Stomach (tissue), 9 donors: Measurements from ENCODE around the gene CYP2R1. TPM values are rescaled to one million over a fixed set of nuclear protein-coding genes. Genes with fewer than 3 reads are reported as not detected.

Experiments
- DNase-seq, 2 donors: peaks; one replicate each; pipeline versions ENCODE4 v3.0.0 to v3.0.0-alpha.2; 2013 to 2019
- H3K27ac ChIP-seq, 5 donors: fragments of 200-600 bp in 4 of 5; sonication (generic) in 4 of 5; one replicate each; pipeline ENCODE4 v1.5.1; 2013 to 2019; ENCODE audit warnings: mild to moderate bottlenecking in 1 of 5, moderate library complexity in 1 of 5
- H3K27me3 ChIP-seq, 3 donors: fragments of 200-600 bp; sonication (generic); one replicate each; pipeline ENCODE4 v1.5.1; 2017 to 2019; ENCODE audit warnings: mixed run types in 1 of 3
- H3K36me3 ChIP-seq, 4 donors: fragments of 200-600 bp; sonication (generic); 1 replicate in 3 of 4; 2 replicates in 1 of 4; pipeline ENCODE4 v1.5.1; 2016 to 2019
- H3K4me1 ChIP-seq, 4 donors: fragments of 200-600 bp; sonication (generic); one replicate each; pipeline ENCODE4 v1.5.1; 2016 to 2019
- H3K4me3 ChIP-seq, 4 donors: fragments of 200-600 bp; sonication (generic) in 3 of 4; one replicate each; pipeline ENCODE4 v1.5.1; 2016 to 2019; ENCODE audit warnings: mild to moderate bottlenecking in 1 of 4
- H3K9me3 ChIP-seq, 4 donors: fragments of 200-600 bp; sonication (generic); one replicate each; pipeline ENCODE4 v1.5.1; 2016 to 2019
- EP300 ChIP-seq: sonication (generic); formaldehyde crosslinking; IDR thresholded peaks from one replicate; pipeline ENCODE4 v1.6.1; 2017; ENCODE audit warnings: antibody characterized with exemption
- POLR2A ChIP-seq, 4 donors: fragments of 450-650 bp; IDR thresholded peaks; one replicate each; pipeline ENCODE4 v1.6.1; 2016; ENCODE audit warnings: antibody characterized with exemption in 4 of 4, control low read depth in 2 of 4, mild to moderate bottlenecking in 1 of 4, moderate library complexity in 1 of 4
- POLR2AphosphoS5 ChIP-seq, 3 donors: sonication (generic); formaldehyde crosslinking; IDR thresholded peaks; one replicate each; pipeline ENCODE4 v1.6.1; 2016; ENCODE audit warnings: antibody characterized with exemption in 3 of 3
- WGBS, 5 donors: extraction: QIAGEN DNeasy Blood & Tissue Kit in 3 of 5; methylation state at CpG; one replicate each; pipeline versions ENCODE4 v1.1.5 to v1.1.7; 2013 to 2018; 5-methylcytosine and 5-hydroxymethylcytosine counted together
- intact Hi-C: fragments of 100-400 bp; cut with DNase I; formaldehyde crosslinking; loops from one replicate; pipeline ENCODE4 v1.15.1; 2023; ENCODE audit warnings: low total_unique reads
- polyA plus RNA-seq, 3 donors: library from polyadenylated mRNA; stranded (reverse); fragments of 200-250 nt; gene quantifications; one replicate each; pipeline ENCODE4 v1.2.3, GENCODE V29; 2013
- total RNA-seq, 5 donors: library from RNA; depleted of rRNA; stranded (reverse); fragments of >200 nt; gene quantifications; one replicate each; pipeline versions ENCODE4 v1.1.0 to v1.2.3, GENCODE V29; 2014 to 2016
- TF ChIP-seq, protein P1 (sequence below), 7 experiments: fragments of 450-650 bp in 4 of 7; fragments of 200-600 bp in 3 of 7; sonication (generic) in 3 of 7; IDR thresholded peaks; one replicate each; pipeline ENCODE4 v1.5.1; 2016 to 2019; ENCODE audit warnings: antibody characterized with exemption in 7 of 7, control low read depth in 2 of 7, mild to moderate bottlenecking in 1 of 7
- donor health status: healthy with polysubstance abuse.
- donor health status: Bipolar disorder and iron deficiency.
- donor health status: healthy.

Gene CYP2R1
- total and polyA plus RNA-seq, 8 donors, result 23.2 to 129 (median 35.7) TPM

DNA sequence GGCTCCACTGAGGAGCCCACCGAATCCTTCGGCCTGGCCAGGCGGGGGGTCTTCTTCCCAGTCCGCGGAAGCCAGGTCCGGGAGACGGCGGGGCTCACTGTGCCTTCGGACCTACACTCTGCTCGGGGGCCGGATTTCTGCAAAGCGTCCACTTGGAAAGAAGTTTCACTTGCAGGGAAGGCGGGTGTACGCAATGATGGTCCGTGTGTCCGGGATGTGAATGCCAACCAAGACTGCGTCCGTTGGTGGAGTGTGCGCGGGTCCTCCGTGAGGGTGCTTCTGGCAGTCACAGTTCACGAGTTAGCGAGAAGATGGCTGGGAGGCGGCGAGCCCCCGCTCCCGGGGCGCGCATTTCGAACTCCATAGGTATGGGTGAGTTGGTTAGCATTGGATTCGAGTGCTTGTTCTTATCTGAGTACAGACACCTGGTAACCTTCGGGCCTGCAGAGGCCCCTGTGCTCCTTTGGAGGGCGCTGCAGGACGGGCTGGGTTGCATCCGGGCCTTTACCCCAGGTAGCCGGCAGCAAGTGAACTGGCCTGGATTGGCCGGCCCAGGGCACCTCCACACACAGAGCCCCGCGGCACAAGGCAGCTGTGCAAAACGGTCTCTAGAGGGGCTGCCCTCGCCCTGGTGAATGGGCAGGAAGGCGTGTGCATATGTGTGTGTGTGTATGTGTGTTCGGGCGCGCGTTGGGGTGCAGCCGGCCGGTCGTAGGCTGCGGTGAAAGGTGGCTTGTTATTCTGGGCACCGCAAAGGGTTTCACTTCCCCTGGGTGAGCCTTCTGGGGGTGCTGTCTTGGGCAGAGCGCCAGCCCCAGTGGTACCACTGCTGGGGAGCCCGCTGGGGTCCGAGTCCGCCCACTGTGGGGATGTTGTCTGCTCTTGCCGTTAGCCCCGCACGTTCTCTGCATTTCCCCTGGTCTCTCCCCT, 13.3 kb upstream of the CYP2R1 start:
- TF ChIP-seq, protein P1, sequence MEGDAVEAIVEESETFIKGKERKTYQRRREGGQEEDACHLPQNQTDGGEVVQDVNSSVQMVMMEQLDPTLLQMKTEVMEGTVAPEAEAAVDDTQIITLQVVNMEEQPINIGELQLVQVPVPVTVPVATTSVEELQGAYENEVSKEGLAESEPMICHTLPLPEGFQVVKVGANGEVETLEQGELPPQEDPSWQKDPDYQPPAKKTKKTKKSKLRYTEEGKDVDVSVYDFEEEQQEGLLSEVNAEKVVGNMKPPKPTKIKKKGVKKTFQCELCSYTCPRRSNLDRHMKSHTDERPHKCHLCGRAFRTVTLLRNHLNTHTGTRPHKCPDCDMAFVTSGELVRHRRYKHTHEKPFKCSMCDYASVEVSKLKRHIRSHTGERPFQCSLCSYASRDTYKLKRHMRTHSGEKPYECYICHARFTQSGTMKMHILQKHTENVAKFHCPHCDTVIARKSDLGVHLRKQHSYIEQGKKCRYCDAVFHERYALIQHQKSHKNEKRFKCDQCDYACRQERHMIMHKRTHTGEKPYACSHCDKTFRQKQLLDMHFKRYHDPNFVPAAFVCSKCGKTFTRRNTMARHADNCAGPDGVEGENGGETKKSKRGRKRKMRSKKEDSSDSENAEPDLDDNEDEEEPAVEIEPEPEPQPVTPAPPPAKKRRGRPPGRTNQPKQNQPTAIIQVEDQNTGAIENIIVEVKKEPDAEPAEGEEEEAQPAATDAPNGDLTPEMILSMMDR (IDR thresholded peaks at IDR 0.05), result peak in 1 of 7 experiments; percentile 47
- no peak for TF ChIP-seq EP300
- DNase-seq, result peak; percentile 43 to 86
- Histone ChIP-seq H3K36me3 (no peaks in the 10 kb centered on the region), H3K4me1 (peaks cover 10 to 31% (median 25%) of the 10 kb centered on the region in 4 donors), H3K27ac (peak overlapping the region in 4 of 5 donors; percentile 2 to 67 (median 33)), H3K9me3 (no peaks in the 10 kb centered on the region), H3K27me3 (no peaks in the 10 kb centered on the region), H3K4me3 (peak overlapping the region; percentile 54 to 61 (median 56))
- WGBS, 5 donors, result 11 to 29% (median 22%) methylated on average over 31 to 58 of the region's 58 CpGs
- intact Hi-C loops, result loop anchor here (10.0 kb wide), 2 partner anchors 111 to 361 kb away; no protein-coding TSS in a partner anchor

DNA sequence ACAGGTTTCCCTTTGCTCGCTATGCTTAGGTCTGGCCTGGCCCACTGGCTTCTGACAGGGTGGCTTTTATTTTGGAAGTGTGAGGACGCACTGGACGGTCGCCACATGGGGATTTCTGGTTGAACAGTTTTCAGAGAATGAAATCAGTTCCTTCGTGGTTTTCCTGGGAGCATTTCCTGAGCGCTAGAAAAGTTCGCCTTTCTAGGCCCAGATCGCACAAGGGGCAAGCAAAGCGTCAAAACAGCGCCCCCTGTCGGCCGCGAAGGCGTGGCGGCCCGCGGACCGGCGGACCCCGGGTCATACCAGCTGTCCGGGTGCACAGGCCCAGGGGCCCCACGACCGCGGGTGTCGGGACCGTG, 12.7 kb upstream of the CYP2R1 start:
- WGBS, 5 donors, result 7 to 26% (median 10%) methylated on average over 6 to 26 of the region's 26 CpGs
- peaks cover 10 to 31% (median 25%) of the 10 kb centered on the region in 4 donors for H3K4me1 ChIP-seq
- peak overlapping the region in 3 of 5 donors; percentile 17 to 67 (median 49) for H3K27ac ChIP-seq
- intact Hi-C loops, result loop anchor here (10.0 kb wide), 2 partner anchors 110 to 360 kb away; no protein-coding TSS in a partner anchor
- DNase-seq, result peak; percentile 78 to 91
- peak overlapping the region; percentile 54 to 61 (median 56) for H3K4me3 ChIP-seq
- H3K9me3 ChIP-seq, result no peaks in the 10 kb centered on the region
- no peaks in the 10 kb centered on the region for H3K27me3 ChIP-seq
- H3K36me3 ChIP-seq, result no peaks in the 10 kb centered on the region
- TF ChIP-seq POLR2A (IDR thresholded peaks at IDR 0.05) (no peak), POLR2AphosphoS5 (IDR thresholded peaks at IDR 0.05) (peak in 1 of 3 donors; percentile 10), EP300 (no peak)
- TF ChIP-seq, protein P1 (IDR thresholded peaks at IDR 0.05), result peak in 5 of 7 experiments; percentile 76 to 93 (median 88)

DNA sequence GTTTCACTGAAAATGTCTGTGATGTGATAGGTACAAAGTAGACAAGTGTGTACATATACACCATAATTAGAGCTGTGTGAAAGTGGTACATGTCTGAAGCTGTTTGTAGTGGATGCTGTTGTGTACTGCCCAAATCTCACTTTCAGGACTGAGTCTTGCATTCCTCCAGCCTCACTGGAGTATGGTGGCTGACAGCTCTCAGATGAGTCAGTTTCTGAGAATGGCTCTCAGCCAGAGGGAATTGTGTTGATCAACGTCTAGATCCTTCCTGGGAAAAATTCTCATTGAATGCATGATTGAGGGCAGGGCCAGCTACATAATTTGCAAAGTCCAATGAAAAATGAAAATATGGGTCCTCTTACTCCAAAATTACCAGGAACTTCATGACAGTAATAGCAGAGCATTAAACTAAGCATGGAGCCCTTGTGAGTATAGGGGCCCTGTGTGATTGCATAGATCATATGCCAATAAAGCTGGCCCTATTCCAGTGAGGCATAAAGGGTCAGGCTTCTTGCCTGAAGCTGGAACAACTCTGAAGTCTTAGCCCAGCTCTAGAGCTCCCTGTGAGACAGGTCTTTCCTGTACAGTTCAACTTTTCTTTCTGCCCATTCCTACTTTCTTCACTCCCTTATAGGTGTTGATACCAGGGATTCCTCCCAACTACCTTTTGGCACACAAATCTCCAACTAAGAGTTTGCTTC, 10.8 kb upstream of the CYP2R1 start:
- WGBS, 5 donors, result 21 to 50% (median 26%) methylated on average over 1 of the region's 1 CpG
- no peak for DNase-seq
- Histone ChIP-seq H3K4me3 (no peak overlapping the region), H3K36me3 (no peaks in the 10 kb centered on the region), H3K27ac (no peak overlapping the region), H3K9me3 (no peaks in the 10 kb centered on the region), H3K27me3 (no peaks in the 10 kb centered on the region), H3K4me1 (peaks cover 10 to 24% (median 21%) of the 10 kb centered on the region in 4 donors)
- TF ChIP-seq POLR2AphosphoS5 (IDR thresholded peaks at IDR 0.05) (no peak), EP300 (no peak)
- intact Hi-C loops, result loop anchor here (10.0 kb wide), 2 partner anchors 108 to 358 kb away; no protein-coding TSS in a partner anchor

DNA sequence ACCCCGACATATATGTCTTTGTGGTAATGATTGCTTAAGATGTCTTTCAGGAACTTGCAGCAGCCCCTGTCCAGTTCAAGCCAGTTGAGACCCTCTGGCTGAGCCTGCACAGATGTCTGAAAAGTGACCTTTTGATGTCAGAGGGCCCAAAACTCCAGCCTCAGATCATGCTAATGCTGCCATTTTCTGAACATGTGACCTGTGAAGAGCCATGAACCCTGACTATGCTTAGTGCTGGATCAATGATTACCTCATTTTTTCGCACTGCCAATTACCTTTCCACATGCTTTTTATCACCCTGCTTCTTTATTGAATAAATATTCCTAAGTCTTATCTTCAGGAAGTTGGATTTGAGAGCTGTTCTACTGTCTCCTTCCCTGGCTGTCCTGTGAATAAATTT, 6.9 kb upstream of the CYP2R1 start:
- Histone ChIP-seq H3K27ac (no peak overlapping the region), H3K4me3 (no peak overlapping the region), H3K27me3 (no peaks in the 10 kb centered on the region), H3K9me3 (no peaks in the 10 kb centered on the region), H3K36me3 (no peaks in the 10 kb centered on the region), H3K4me1 (peaks cover 0 to 3% (median 0%) of the 10 kb centered on the region in 4 donors)
- DNase-seq, result no peak
- intact Hi-C loops, result no loop called here
- WGBS, 5 donors, result 57 to 76% (median 64%) methylated on average over 2 of the region's 2 CpGs
- TF ChIP-seq POLR2A (IDR thresholded peaks at IDR 0.05) (no peak), POLR2AphosphoS5 (IDR thresholded peaks at IDR 0.05) (no peak), EP300 (no peak)
- TF ChIP-seq, protein P1 (IDR thresholded peaks at IDR 0.05), result no peak
